Endometrium (tissue), 2 donors: ENCODE results near the gene GIGYF2.
"Not testable (repeated sequence)": the region's sequence is repeated elsewhere in the genome, so short reads cannot be mapped to it uniquely, and the experiment has no call there.

Experiments used
- FAIRE-seq: peaks from 2 replicates; lab custom pipeline; 2012; peaks lifted over from hg19 to GRCh38; lab: Jason Lieb, UNC
- donor health status: control.
- donor health status: control.

GIGYF2 gene

GRCh38 chr2:232687382-232688160 is 9.6 kb upstream of the GIGYF2 start:
- FAIRE-seq, result no peak

- FAIRE-seq, result no peak
Observed at GRCh38 chr2:232688201-232688600, 8.9 kb upstream of the GIGYF2 start.

- FAIRE-seq, result no peak
Observed at GRCh38 chr2:232689152-232689910, 7.8 kb upstream of the GIGYF2 start.

GRCh38 chr2:232691117-232691516 is 6.0 kb upstream of the GIGYF2 start:
- FAIRE-seq, result not testable (repeated sequence)

- no peak for FAIRE-seq
Observed at GRCh38 chr2:232693344-232693743, 3.8 kb upstream of the GIGYF2 start.

- no peak for FAIRE-seq
Observed at GRCh38 chr2:232696609-232697058, 497 bp upstream of the GIGYF2 start.

- FAIRE-seq, result no peak
Observed at GRCh38 chr2:232697807-232698110, 628 bp downstream of the GIGYF2 start.

- no peak for FAIRE-seq
Observed at GRCh38 chr2:232698556-232699091, 1.5 kb downstream of the GIGYF2 start.

GRCh38 chr2:232699110-232699509 is 2.0 kb downstream of the GIGYF2 start:
- no peak for FAIRE-seq

- FAIRE-seq, result no peak
Observed at GRCh38 chr2:232700154-232700553, 3.0 kb downstream of the GIGYF2 start.

GRCh38 chr2:232707076-232707475 is 9.9 kb downstream of the GIGYF2 start:
- FAIRE-seq, result no peak

GRCh38 chr2:232713505-232713904 is 16.4 kb downstream of the GIGYF2 start:
- FAIRE-seq, result no peak

GRCh38 chr2:232714969-232715368 is 17.8 kb downstream of the GIGYF2 start:
- no peak for FAIRE-seq

GRCh38 chr2:232720056-232720455 is 22.9 kb downstream of the GIGYF2 start:
- FAIRE-seq, result not testable (repeated sequence)

GRCh38 chr2:232721261-232721660 is 24.1 kb downstream of the GIGYF2 start:
- no peak for FAIRE-seq

- FAIRE-seq, result no peak
Observed at GRCh38 chr2:232721882-232722281, 24.8 kb downstream of the GIGYF2 start.

GRCh38 chr2:232723027-232723426 is 25.9 kb downstream of the GIGYF2 start:
- no peak for FAIRE-seq

GRCh38 chr2:232728785-232729184 is 31.7 kb downstream of the GIGYF2 start:
- no peak for FAIRE-seq

- no peak for FAIRE-seq
Observed at GRCh38 chr2:232731470-232731869, 34.3 kb downstream of the GIGYF2 start.

- FAIRE-seq, result no peak
Observed at GRCh38 chr2:232741294-232741693, 44.2 kb downstream of the GIGYF2 start.

- no peak for FAIRE-seq
Observed at GRCh38 chr2:232741972-232742371, 44.8 kb downstream of the GIGYF2 start.

GRCh38 chr2:232744963-232745362 is 47.8 kb downstream of the GIGYF2 start:
- no peak for FAIRE-seq

- FAIRE-seq, result no peak
Observed at GRCh38 chr2:232748038-232748437, 50.9 kb downstream of the GIGYF2 start.
